C4-2B (cell line): Measurements from ENCODE around the gene CTXND1.

Experiments
- H3K27ac ChIP-seq: fragments of 450-650 bp; 2 replicates; pipeline ENCODE4 v1.5.1; 2017
- CTCF ChIP-seq: fragments of 450-650 bp; conservative IDR thresholded peaks from 2 replicates; pipeline ENCODE4 v1.5.1; 2017; ENCODE audit warnings: mild to moderate bottlenecking
- ZFX ChIP-seq: fragments of 450-650 bp; IDR thresholded peaks from 2 replicates; pipeline ENCODE4 v1.6.1; 2017

CTXND1 gene

GRCh38 chr15:80285379-80285778 lies 33.4 kb upstream of the CTXND1 start:
- TF ChIP-seq ZFX = no peak
- no peak overlapping the region for H3K27ac ChIP-seq

GRCh38 chr15:80283531-80283930 lies 31.5 kb upstream of the CTXND1 start:
- TF ChIP-seq ZFX = no peak
- no peak for TF ChIP-seq CTCF
- no peak overlapping the region for H3K27ac ChIP-seq

- TF ChIP-seq ZFX = no peak
- TF ChIP-seq CTCF = no peak
Measured at GRCh38 chr15:80277147-80277546, 25.1 kb upstream of the CTXND1 start.

GRCh38 chr15:80275961-80276360 lies 23.9 kb upstream of the CTXND1 start:
- TF ChIP-seq ZFX = no peak
- no peak for TF ChIP-seq CTCF

More at GRCh38 chr15:80277147-80277546, 25.1 kb upstream of the CTXND1 start:
- H3K27ac ChIP-seq = no peak overlapping the region

GRCh38 chr15:80274996-80275395 lies 23.0 kb upstream of the CTXND1 start:
- TF ChIP-seq CTCF = no peak
- no peak overlapping the region for H3K27ac ChIP-seq

More at GRCh38 chr15:80275961-80276360, 23.9 kb upstream of the CTXND1 start:
- no peak overlapping the region for H3K27ac ChIP-seq

GRCh38 chr15:80274554-80274953 lies 22.5 kb upstream of the CTXND1 start:
- H3K27ac ChIP-seq = no peak overlapping the region
- TF ChIP-seq ZFX (no peak), CTCF (no peak)

GRCh38 chr15:80272987-80273386 lies 21.0 kb upstream of the CTXND1 start:
- no peak overlapping the region for H3K27ac ChIP-seq
- TF ChIP-seq ZFX (no peak), CTCF (no peak)

GRCh38 chr15:80270472-80270871 lies 18.5 kb upstream of the CTXND1 start:
- TF ChIP-seq CTCF (no peak), ZFX (no peak)

More at GRCh38 chr15:80270472-80270871, 18.5 kb upstream of the CTXND1 start:
- no peak overlapping the region for H3K27ac ChIP-seq
